Liver (tissue), 3 donors: ENCODE measurements around the gene TNFSF10.

ENCODE experiments used
- EGR1 ChIP-seq, 2 donors: IDR thresholded peaks; 2 replicates each; pipeline ENCODE4 v1.6.1; 2016 to 2018; ENCODE audit warnings: antibody characterized with exemption in 2 of 2, low read depth in 2 of 2
- FOXA1 ChIP-seq: IDR thresholded peaks from 2 replicates; pipeline ENCODE4 v1.6.1; 2016; ENCODE audit warnings: antibody characterized with exemption
- GABPA ChIP-seq, 2 donors: IDR thresholded peaks in 1 of 2; conservative IDR thresholded peaks in 1 of 2; 2 replicates each; pipeline ENCODE4 v1.6.1; 2016; ENCODE audit warnings: antibody characterized with exemption in 2 of 2, mild to moderate bottlenecking in 1 of 2, moderate library complexity in 1 of 2
- HNF4A ChIP-seq, 2 donors: conservative IDR thresholded peaks; 2 replicates each; pipeline ENCODE4 v1.6.1; 2016; ENCODE audit warnings: antibody characterized with exemption in 2 of 2, mild to moderate bottlenecking in 2 of 2
- JUND ChIP-seq, 2 donors: IDR thresholded peaks; 2 replicates each; pipeline ENCODE4 v1.6.1; 2016; ENCODE audit warnings: antibody characterized with exemption in 2 of 2
- RAD21 ChIP-seq, 2 donors: IDR thresholded peaks; 2 replicates each; pipeline ENCODE4 v1.6.1; 2016; ENCODE audit warnings: antibody characterized with exemption in 2 of 2, mild to moderate bottlenecking in 2 of 2
- RXRA ChIP-seq, 2 donors: IDR thresholded peaks; 2 replicates each; pipeline ENCODE4 v1.6.1; 2017 to 2018; ENCODE audit warnings: antibody characterized with exemption in 2 of 2, mild to moderate bottlenecking in 1 of 2
- SP1 ChIP-seq: IDR thresholded peaks from 2 replicates; pipeline ENCODE4 v1.6.1; 2018; ENCODE audit warnings: antibody characterized with exemption, mild to moderate bottlenecking
- TAF1 ChIP-seq: conservative IDR thresholded peaks from 2 replicates; pipeline ENCODE4 v1.6.1; 2016; ENCODE audit warnings: antibody characterized with exemption, mild to moderate bottlenecking
- YY1 ChIP-seq: IDR thresholded peaks from 2 replicates; pipeline ENCODE4 v1.6.1; 2016; ENCODE audit warnings: antibody characterized with exemption, mild to moderate bottlenecking
- TF ChIP-seq, protein P1 (sequence below): IDR thresholded peaks from 2 replicates; pipeline ENCODE4 v1.6.1; 2016; ENCODE audit warnings: antibody characterized with exemption
- TF ChIP-seq, protein P2 (sequence below): fragments of 150-350 bp; IDR thresholded peaks from 2 replicates; pipeline ENCODE4 v1.5.1; 2017; ENCODE audit warnings: improper control_type of control experiment, low read depth, low read length; ENCODE audit not compliant: missing input control
- TF ChIP-seq, protein P3 (sequence below): IDR thresholded peaks from 2 replicates; pipeline ENCODE4 v1.6.1; 2016; ENCODE audit warnings: antibody characterized with exemption
- TF ChIP-seq, protein P4 (sequence below): IDR thresholded peaks from 2 replicates; pipeline ENCODE4 v1.6.1; 2016; ENCODE audit warnings: antibody characterized with exemption, mild to moderate bottlenecking
- donor health status: healthy.
- donor health status: healthy.

DNA sequence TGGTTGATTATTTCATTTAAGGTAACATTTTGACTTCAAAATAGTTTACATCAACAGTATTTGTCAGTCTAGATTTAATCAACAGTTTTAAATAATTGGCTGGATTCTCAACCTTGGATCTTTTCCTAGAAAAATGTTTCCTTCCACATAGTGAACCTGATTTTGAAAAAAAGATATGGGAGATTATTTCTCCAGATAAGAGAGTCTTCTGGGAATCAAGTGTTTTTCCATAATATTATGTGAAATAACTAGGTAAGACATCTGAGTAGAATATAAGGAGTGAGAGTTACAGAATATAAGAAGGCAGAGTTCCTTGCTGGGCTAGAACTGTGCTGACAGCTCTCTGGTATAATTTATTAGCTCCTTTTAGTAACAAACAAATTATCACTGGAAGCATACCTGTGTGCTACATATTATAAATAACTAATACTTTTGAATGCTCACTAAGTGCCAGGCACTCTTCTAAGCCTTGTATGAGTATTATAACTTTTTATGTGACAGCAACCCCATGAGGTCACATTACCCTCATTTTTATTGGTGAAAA, 18.8 kb upstream of the TNFSF10 start:
- TF ChIP-seq, protein P1, sequence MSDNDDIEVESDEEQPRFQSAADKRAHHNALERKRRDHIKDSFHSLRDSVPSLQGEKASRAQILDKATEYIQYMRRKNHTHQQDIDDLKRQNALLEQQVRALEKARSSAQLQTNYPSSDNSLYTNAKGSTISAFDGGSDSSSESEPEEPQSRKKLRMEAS, result no peak
- TF ChIP-seq TAF1 (no peak), GABPA (IDR thresholded peaks at IDR 0.05 in 1 of 2, conservative IDR thresholded peaks at IDR 0.05 in 1 of 2) (no peak), SP1 (no peak), RAD21 (IDR thresholded peaks at IDR 0.05) (no peak), RXRA (IDR thresholded peaks at IDR 0.05) (no peak), YY1 (no peak), FOXA1 (no peak), HNF4A (conservative IDR thresholded peaks at IDR 0.05) (no peak), JUND (IDR thresholded peaks at IDR 0.05) (no peak), EGR1 (IDR thresholded peaks at IDR 0.05; ENCODE audit: low read depth in 2 of 2) (no peak)
- TF ChIP-seq, protein P2, sequence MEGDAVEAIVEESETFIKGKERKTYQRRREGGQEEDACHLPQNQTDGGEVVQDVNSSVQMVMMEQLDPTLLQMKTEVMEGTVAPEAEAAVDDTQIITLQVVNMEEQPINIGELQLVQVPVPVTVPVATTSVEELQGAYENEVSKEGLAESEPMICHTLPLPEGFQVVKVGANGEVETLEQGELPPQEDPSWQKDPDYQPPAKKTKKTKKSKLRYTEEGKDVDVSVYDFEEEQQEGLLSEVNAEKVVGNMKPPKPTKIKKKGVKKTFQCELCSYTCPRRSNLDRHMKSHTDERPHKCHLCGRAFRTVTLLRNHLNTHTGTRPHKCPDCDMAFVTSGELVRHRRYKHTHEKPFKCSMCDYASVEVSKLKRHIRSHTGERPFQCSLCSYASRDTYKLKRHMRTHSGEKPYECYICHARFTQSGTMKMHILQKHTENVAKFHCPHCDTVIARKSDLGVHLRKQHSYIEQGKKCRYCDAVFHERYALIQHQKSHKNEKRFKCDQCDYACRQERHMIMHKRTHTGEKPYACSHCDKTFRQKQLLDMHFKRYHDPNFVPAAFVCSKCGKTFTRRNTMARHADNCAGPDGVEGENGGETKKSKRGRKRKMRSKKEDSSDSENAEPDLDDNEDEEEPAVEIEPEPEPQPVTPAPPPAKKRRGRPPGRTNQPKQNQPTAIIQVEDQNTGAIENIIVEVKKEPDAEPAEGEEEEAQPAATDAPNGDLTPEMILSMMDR, result no peak
- TF ChIP-seq, protein P3, sequence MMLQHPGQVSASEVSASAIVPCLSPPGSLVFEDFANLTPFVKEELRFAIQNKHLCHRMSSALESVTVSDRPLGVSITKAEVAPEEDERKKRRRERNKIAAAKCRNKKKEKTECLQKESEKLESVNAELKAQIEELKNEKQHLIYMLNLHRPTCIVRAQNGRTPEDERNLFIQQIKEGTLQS, result no peak
- TF ChIP-seq, protein P4, sequence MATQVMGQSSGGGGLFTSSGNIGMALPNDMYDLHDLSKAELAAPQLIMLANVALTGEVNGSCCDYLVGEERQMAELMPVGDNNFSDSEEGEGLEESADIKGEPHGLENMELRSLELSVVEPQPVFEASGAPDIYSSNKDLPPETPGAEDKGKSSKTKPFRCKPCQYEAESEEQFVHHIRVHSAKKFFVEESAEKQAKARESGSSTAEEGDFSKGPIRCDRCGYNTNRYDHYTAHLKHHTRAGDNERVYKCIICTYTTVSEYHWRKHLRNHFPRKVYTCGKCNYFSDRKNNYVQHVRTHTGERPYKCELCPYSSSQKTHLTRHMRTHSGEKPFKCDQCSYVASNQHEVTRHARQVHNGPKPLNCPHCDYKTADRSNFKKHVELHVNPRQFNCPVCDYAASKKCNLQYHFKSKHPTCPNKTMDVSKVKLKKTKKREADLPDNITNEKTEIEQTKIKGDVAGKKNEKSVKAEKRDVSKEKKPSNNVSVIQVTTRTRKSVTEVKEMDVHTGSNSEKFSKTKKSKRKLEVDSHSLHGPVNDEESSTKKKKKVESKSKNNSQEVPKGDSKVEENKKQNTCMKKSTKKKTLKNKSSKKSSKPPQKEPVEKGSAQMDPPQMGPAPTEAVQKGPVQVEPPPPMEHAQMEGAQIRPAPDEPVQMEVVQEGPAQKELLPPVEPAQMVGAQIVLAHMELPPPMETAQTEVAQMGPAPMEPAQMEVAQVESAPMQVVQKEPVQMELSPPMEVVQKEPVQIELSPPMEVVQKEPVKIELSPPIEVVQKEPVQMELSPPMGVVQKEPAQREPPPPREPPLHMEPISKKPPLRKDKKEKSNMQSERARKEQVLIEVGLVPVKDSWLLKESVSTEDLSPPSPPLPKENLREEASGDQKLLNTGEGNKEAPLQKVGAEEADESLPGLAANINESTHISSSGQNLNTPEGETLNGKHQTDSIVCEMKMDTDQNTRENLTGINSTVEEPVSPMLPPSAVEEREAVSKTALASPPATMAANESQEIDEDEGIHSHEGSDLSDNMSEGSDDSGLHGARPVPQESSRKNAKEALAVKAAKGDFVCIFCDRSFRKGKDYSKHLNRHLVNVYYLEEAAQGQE, result no peak
